HG03139 (cell line): Measurements from ENCODE around the gene SUSD1.

Source experiments
- ATAC-seq: cut with Tn5 transposase; IDR thresholded peaks from one replicate; pipeline ENCODE4 v1.9.1; 2021; ENCODE audit not compliant: unreplicated experiment

SUSD1 gene

GRCh38 chr9:112072721-112073638, 102.1 kb downstream of the SUSD1 start:
- no peak for ATAC-seq

- no peak for ATAC-seq
These were observed 105.6 kb downstream of the SUSD1 start for GRCh38 chr9:112069318-112070169.

GRCh38 chr9:112065806-112066606, 109.1 kb downstream of the SUSD1 start:
- ATAC-seq, result no peak

- no peak for ATAC-seq
These were observed 110.2 kb downstream of the SUSD1 start for GRCh38 chr9:112064871-112065270.

- no peak for ATAC-seq
These were observed 111.5 kb downstream of the SUSD1 start for GRCh38 chr9:112063586-112063985.

- no peak for ATAC-seq
These were observed 111.9 kb downstream of the SUSD1 start for GRCh38 chr9:112063151-112063550.

GRCh38 chr9:112061152-112061740, 113.9 kb downstream of the SUSD1 start:
- no peak for ATAC-seq

- ATAC-seq, result no peak
These were observed 115.2 kb downstream of the SUSD1 start for GRCh38 chr9:112059966-112060320.

- ATAC-seq, result no peak
These were observed 115.7 kb downstream of the SUSD1 start for GRCh38 chr9:112059145-112059965.

- ATAC-seq, result no peak
These were observed 118.1 kb downstream of the SUSD1 start for GRCh38 chr9:112056996-112057395.

GRCh38 chr9:112054916-112055315, 120.2 kb downstream of the SUSD1 start:
- ATAC-seq, result no peak

- no peak for ATAC-seq
These were observed 123.3 kb downstream of the SUSD1 start for GRCh38 chr9:112051812-112052211.

GRCh38 chr9:112050544-112051475, 124.3 kb downstream of the SUSD1 start:
- ATAC-seq, result no peak

- ATAC-seq, result no peak
These were observed 125.1 kb downstream of the SUSD1 start for GRCh38 chr9:112049811-112050516.

GRCh38 chr9:112048924-112049691, 126.0 kb downstream of the SUSD1 start:
- ATAC-seq, result no peak

GRCh38 chr9:112047538-112048066, 127.5 kb downstream of the SUSD1 start:
- no peak for ATAC-seq

- ATAC-seq, result no peak
These were observed 128.9 kb downstream of the SUSD1 start for GRCh38 chr9:112046181-112046580.
